HK-2 (cell line): ENCODE data around the gene TAPT1.
A peak's percentile ranks its signal among the peaks of the same experiment; 100 is the strongest.
"Not testable (repeated sequence)": the region's sequence is repeated elsewhere in the genome, so short reads cannot be mapped to it uniquely, and the experiment has no call there.

ENCODE experiments used
- DNase-seq: peaks from one replicate; pipeline ENCODE4 v3.0.0-alpha.2; 2018; ENCODE audit not compliant: unreplicated experiment

Gene TAPT1

GRCh38 chr4:16169490-16169889 lies 56.8 kb downstream of the TAPT1 start:
- no peak for DNase-seq

GRCh38 chr4:16168710-16169388 lies 57.4 kb downstream of the TAPT1 start:
- no peak for DNase-seq

GRCh38 chr4:16168144-16168543 lies 58.1 kb downstream of the TAPT1 start:
- no peak for DNase-seq

- DNase-seq, result no peak
Measured at GRCh38 chr4:16165931-16166330, 60.3 kb downstream of the TAPT1 start.

- DNase-seq, result no peak
Measured at GRCh38 chr4:16162891-16163290, 63.4 kb downstream of the TAPT1 start.

GRCh38 chr4:16161851-16162408 lies 64.3 kb downstream of the TAPT1 start:
- no peak for DNase-seq

GRCh38 chr4:16160457-16160856 lies 65.8 kb downstream of the TAPT1 start:
- DNase-seq, result no peak

GRCh38 chr4:16159286-16159685 lies 67.0 kb downstream of the TAPT1 start:
- DNase-seq, result no peak

GRCh38 chr4:16158504-16158852 lies 67.8 kb downstream of the TAPT1 start:
- no peak for DNase-seq

GRCh38 chr4:16157609-16158503 lies 68.4 kb downstream of the TAPT1 start:
- no peak for DNase-seq

- no peak for DNase-seq
Measured at GRCh38 chr4:16155528-16156169, 70.6 kb downstream of the TAPT1 start.

GRCh38 chr4:16154451-16154850 lies 71.8 kb downstream of the TAPT1 start:
- no peak for DNase-seq

- no peak for DNase-seq
Measured at GRCh38 chr4:16150716-16151115, 75.6 kb downstream of the TAPT1 start.

- DNase-seq, result not testable (repeated sequence)
Measured at GRCh38 chr4:16144913-16145312, 81.4 kb downstream of the TAPT1 start.

GRCh38 chr4:16142598-16143310 lies 83.5 kb downstream of the TAPT1 start:
- DNase-seq, result no peak

GRCh38 chr4:16140879-16141249 lies 85.4 kb downstream of the TAPT1 start:
- DNase-seq, result peak; percentile 92

GRCh38 chr4:16140231-16140878 lies 85.9 kb downstream of the TAPT1 start:
- DNase-seq, result no peak

GRCh38 chr4:16139066-16139945 lies 87.0 kb downstream of the TAPT1 start:
- DNase-seq, result no peak

- no peak for DNase-seq
Measured at GRCh38 chr4:16136827-16137226, 89.4 kb downstream of the TAPT1 start.

GRCh38 chr4:16136311-16136710 lies 90.0 kb downstream of the TAPT1 start:
- no peak for DNase-seq
